SHP77 (cell line): ENCODE results near the gene CCDC50.

Experiments
- DNase-seq, 2 experiments: peaks; one replicate each; lab custom pipeline; 2025; lab: John Stamatoyannopoulos, UW

The CCDC50 gene

GRCh38 chr3:191320316-191320715, 8.9 kb upstream of the CCDC50 start:
- no peak for DNase-seq

GRCh38 chr3:191321019-191321767, 8.0 kb upstream of the CCDC50 start:
- no peak for DNase-seq

- no peak for DNase-seq
These were observed 4.3 kb upstream of the CCDC50 start for GRCh38 chr3:191324936-191325335.

GRCh38 chr3:191327526-191327925, 1.7 kb upstream of the CCDC50 start:
- no peak for DNase-seq

- no peak for DNase-seq
These were observed 722 bp upstream of the CCDC50 start for GRCh38 chr3:191328383-191328961.

GRCh38 chr3:191329654-191330529, 698 bp downstream of the CCDC50 start, which contains the start of gene UTS2B:
Gene UTS2B, minus strand, starts transcription at chr3:191330526. Its CDS starts 48,337 bp downstream, at chr3:191282189.
- no peak for DNase-seq

- DNase-seq: no peak
These were observed 1.4 kb downstream of the CCDC50 start for GRCh38 chr3:191330530-191331048.

- no peak for DNase-seq
These were observed 2.2 kb downstream of the CCDC50 start for GRCh38 chr3:191331388-191331787.

GRCh38 chr3:191333298-191333880, 4.2 kb downstream of the CCDC50 start:
- no peak for DNase-seq

- DNase-seq: no peak
These were observed 5.2 kb downstream of the CCDC50 start for GRCh38 chr3:191334346-191334893.

GRCh38 chr3:191336833-191337232, 7.6 kb downstream of the CCDC50 start:
- DNase-seq: no peak

GRCh38 chr3:191338177-191338488, 8.9 kb downstream of the CCDC50 start:
- DNase-seq: no peak

- no peak for DNase-seq
These were observed 10.2 kb downstream of the CCDC50 start for GRCh38 chr3:191339316-191339917.

GRCh38 chr3:191340351-191340750, 11.2 kb downstream of the CCDC50 start:
- no peak for DNase-seq

GRCh38 chr3:191340966-191341365, 11.8 kb downstream of the CCDC50 start:
- no peak for DNase-seq

- DNase-seq: no peak
These were observed 12.8 kb downstream of the CCDC50 start for GRCh38 chr3:191342006-191342405.

GRCh38 chr3:191342411-191342810, 13.2 kb downstream of the CCDC50 start:
- DNase-seq: no peak

- DNase-seq: no peak
These were observed 13.9 kb downstream of the CCDC50 start for GRCh38 chr3:191343115-191343514.

- no peak for DNase-seq
These were observed 14.7 kb downstream of the CCDC50 start for GRCh38 chr3:191343913-191344312.

- no peak for DNase-seq
These were observed 16.1 kb downstream of the CCDC50 start for GRCh38 chr3:191345334-191345733.

- DNase-seq: no peak
These were observed 18.0 kb downstream of the CCDC50 start for GRCh38 chr3:191347228-191347627.

GRCh38 chr3:191348098-191348497, 18.9 kb downstream of the CCDC50 start:
- no peak for DNase-seq
